Neutrophil (primary cell): Measurements from ENCODE around the gene NXPH3.

ENCODE experiments used
- H3K27ac ChIP-seq: fragments of 200-600 bp; sonication (generic); 2 replicates; pipeline ENCODE4 v1.5.1; 2016; ENCODE audit warnings: mild to moderate bottlenecking, moderate library complexity
- H3K27me3 ChIP-seq: fragments of 200-600 bp; sonication (generic); 2 replicates; pipeline ENCODE4 v1.6.0; 2016; ENCODE audit warnings: mild to moderate bottlenecking
- H3K36me3 ChIP-seq: fragments of 200-600 bp; sonication (generic); 2 replicates; pipeline ENCODE4 v1.5.1; 2017
- H3K4me1 ChIP-seq, 2 experiments: fragments of 200-600 bp in 1 of 2; sonication (generic) in 1 of 2; 1 replicate in 1 of 2; 2 replicates in 1 of 2; pipeline versions ENCODE4 v1.5.1 to v1.6.1; 2013 to 2016; ENCODE audit warnings: low read depth in 1 of 2, low read length in 1 of 2, mild to moderate bottlenecking in 1 of 2, moderate library complexity in 1 of 2; ENCODE audit not compliant: control insufficient read depth in 1 of 2, insufficient read depth in 1 of 2
- H3K4me3 ChIP-seq, 2 experiments: fragments of 200-600 bp in 1 of 2; sonication (generic) in 1 of 2; 1 replicate in 1 of 2; 2 replicates in 1 of 2; pipeline ENCODE4 v1.5.1; 2013 to 2016; ENCODE audit warnings: low read depth in 1 of 2, low read length in 1 of 2, mild to moderate bottlenecking in 1 of 2, moderate library complexity in 1 of 2
- H3K9me3 ChIP-seq: fragments of 200-600 bp; sonication (generic); 2 replicates; pipeline ENCODE4 v1.5.1; 2016
- CTCF ChIP-seq: fragments of 200-600 bp; sonication (generic); IDR thresholded peaks from 2 replicates; pipeline ENCODE4 v1.5.1; 2016; ENCODE audit warnings: antibody characterized with exemption

NXPH3 gene

GRCh38 chr17:49576917-49577649 is 1.4 kb downstream of the NXPH3 start:
- H3K4me3 ChIP-seq = peak overlapping the region in 1 of 2 experiments; percentile 47
- no peaks in the 10 kb centered on the region for H3K9me3 ChIP-seq
- H3K36me3 ChIP-seq = no peaks in the 10 kb centered on the region
- H3K4me1 ChIP-seq = peaks cover 8 to 19% of the 10 kb centered on the region in 2 experiments
- H3K27ac ChIP-seq = no peak overlapping the region
- H3K27me3 ChIP-seq = peaks cover 76% of the 10 kb centered on the region
- TF ChIP-seq CTCF = no peak

- H3K9me3 ChIP-seq = no peaks in the 10 kb centered on the region
- no peak for TF ChIP-seq CTCF
- H3K36me3 ChIP-seq = no peaks in the 10 kb centered on the region
- H3K4me1 ChIP-seq = peaks cover 8 to 19% of the 10 kb centered on the region in 2 experiments
- H3K27me3 ChIP-seq = peaks cover 71% of the 10 kb centered on the region
- H3K27ac ChIP-seq = no peak overlapping the region
- H3K4me3 ChIP-seq = no peak overlapping the region
These were observed 1.9 kb downstream of the NXPH3 start for GRCh38 chr17:49577650-49577934.

GRCh38 chr17:49577963-49578362 is 2.3 kb downstream of the NXPH3 start:
- H3K27me3 ChIP-seq = peaks cover 68% of the 10 kb centered on the region
- no peak for TF ChIP-seq CTCF
- no peak overlapping the region for H3K4me3 ChIP-seq
- no peaks in the 10 kb centered on the region for H3K9me3 ChIP-seq
- H3K4me1 ChIP-seq = peaks cover 8 to 19% of the 10 kb centered on the region in 2 experiments
- no peak overlapping the region for H3K27ac ChIP-seq
- H3K36me3 ChIP-seq = no peaks in the 10 kb centered on the region

- peaks cover 8 to 19% of the 10 kb centered on the region in 2 experiments for H3K4me1 ChIP-seq
- no peaks in the 10 kb centered on the region for H3K36me3 ChIP-seq
- no peak for TF ChIP-seq CTCF
- no peak overlapping the region for H3K4me3 ChIP-seq
- no peaks in the 10 kb centered on the region for H3K9me3 ChIP-seq
- peaks cover 63% of the 10 kb centered on the region for H3K27me3 ChIP-seq
- H3K27ac ChIP-seq = no peak overlapping the region
These were observed 2.7 kb downstream of the NXPH3 start for GRCh38 chr17:49578414-49578813.

- H3K9me3 ChIP-seq = no peaks in the 10 kb centered on the region
- TF ChIP-seq CTCF = no peak
- no peak overlapping the region for H3K4me3 ChIP-seq
- peaks cover 57% of the 10 kb centered on the region for H3K27me3 ChIP-seq
- H3K27ac ChIP-seq = no peak overlapping the region
- H3K4me1 ChIP-seq = peaks cover 8 to 19% of the 10 kb centered on the region in 2 experiments
- no peaks in the 10 kb centered on the region for H3K36me3 ChIP-seq
These were observed 3.4 kb downstream of the NXPH3 start for GRCh38 chr17:49578952-49579500.
